ENCODE data around the gene UBAC2.

DNA sequence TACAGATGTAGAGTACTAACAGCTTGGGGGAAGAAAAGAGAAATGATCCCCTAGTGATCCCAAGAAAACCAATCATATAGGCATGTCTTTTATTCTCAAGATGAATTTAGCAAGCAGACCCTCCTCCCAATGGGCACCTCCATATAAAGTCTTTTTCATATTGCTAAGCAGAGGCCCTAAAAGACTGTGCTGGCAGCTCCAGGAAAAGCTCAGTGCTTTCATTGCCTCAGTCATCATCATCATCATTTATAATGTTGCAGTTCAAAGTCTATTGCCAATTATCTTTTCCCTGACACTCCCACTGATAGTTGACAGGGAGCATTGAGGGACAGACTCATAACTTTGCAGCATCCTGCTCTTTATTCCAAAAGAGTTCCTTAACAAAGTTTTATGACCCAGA lies 93.5 kb downstream of the UBAC2 start:
- TF ChIP-seq CTCF (IDR thresholded peaks at IDR 0.05) = no peak
- no peak for TF ChIP-seq EZH2phosphoT487 (IDR thresholded peaks at IDR 0.05)
- no peak for TF ChIP-seq EZH2 (IDR thresholded peaks at IDR 0.05)

Data from neural progenitor cell (in vitro differentiated cells).